ENCODE data around the gene PTPRC.

PTPRC gene

DNA sequence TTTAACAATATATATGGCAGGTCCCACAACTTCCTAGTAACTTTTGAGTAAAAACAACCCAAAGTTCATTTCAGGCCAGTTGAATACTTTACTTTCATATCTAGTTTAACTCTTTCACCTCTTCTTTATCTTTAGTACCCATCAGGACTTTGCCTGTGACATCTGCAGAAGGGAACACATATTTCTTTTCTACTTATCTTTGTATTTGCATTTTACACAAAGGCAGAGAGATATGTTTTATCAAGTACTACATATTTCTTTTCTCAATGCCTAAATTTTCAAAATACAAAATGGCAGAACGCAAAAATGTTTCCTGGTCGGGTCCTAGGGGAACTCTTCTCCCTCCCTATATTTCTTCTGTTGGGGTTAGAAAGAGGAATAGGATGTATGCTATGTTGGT lies 6.8 kb upstream of the PTPRC start:
- TF ChIP-seq, protein P1, sequence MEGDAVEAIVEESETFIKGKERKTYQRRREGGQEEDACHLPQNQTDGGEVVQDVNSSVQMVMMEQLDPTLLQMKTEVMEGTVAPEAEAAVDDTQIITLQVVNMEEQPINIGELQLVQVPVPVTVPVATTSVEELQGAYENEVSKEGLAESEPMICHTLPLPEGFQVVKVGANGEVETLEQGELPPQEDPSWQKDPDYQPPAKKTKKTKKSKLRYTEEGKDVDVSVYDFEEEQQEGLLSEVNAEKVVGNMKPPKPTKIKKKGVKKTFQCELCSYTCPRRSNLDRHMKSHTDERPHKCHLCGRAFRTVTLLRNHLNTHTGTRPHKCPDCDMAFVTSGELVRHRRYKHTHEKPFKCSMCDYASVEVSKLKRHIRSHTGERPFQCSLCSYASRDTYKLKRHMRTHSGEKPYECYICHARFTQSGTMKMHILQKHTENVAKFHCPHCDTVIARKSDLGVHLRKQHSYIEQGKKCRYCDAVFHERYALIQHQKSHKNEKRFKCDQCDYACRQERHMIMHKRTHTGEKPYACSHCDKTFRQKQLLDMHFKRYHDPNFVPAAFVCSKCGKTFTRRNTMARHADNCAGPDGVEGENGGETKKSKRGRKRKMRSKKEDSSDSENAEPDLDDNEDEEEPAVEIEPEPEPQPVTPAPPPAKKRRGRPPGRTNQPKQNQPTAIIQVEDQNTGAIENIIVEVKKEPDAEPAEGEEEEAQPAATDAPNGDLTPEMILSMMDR (conservative IDR thresholded peaks at IDR 0.05) = no peak
- H3K27ac ChIP-seq = no peak overlapping the region

DNA sequence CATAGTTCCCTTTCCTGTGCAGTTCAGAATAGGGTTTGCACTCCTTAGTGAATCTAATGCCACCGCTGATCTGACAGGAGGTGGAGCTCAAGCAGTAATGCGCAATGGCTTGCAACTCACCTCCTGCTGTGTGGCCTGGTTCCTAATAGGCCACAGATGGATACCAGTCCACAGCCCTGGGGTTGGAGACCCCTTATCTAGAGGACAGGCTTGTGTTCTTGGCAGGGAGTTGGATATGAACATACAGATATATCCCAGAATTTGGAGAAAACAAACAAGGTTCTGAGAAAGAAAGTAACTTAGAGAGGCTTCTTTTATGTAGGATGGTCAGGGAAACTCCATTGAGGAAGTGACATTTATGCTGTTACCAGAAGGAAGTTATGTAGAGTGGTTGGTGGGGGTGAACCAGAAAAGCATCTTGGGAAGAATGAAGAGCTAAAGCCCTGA lies 5.1 kb upstream of the PTPRC start:
- TF ChIP-seq, protein P1 (conservative IDR thresholded peaks at IDR 0.05) = no peak
- H3K27ac ChIP-seq = no peak overlapping the region

DNA sequence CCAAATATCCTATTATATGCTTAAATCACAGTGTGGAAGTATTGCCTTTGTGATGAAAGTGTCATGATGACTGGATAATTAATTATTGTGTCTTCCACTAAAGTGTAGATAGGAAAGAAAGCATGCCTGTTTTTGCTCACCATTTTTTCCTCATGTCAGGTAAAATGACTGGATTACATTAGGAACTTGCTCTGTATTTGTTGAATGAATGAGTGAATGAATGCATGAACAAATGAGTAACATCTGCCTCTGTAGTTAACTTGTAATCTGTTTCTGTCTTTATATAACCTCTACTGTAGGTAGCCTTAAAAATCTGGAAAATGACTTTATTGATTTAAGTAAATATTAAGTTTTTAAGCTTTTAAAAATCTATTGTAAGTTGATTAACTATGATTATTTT lies 2.9 kb upstream of the PTPRC start:
- TF ChIP-seq, protein P1 (conservative IDR thresholded peaks at IDR 0.05) = no peak
- no peak overlapping the region for H3K27ac ChIP-seq

DNA sequence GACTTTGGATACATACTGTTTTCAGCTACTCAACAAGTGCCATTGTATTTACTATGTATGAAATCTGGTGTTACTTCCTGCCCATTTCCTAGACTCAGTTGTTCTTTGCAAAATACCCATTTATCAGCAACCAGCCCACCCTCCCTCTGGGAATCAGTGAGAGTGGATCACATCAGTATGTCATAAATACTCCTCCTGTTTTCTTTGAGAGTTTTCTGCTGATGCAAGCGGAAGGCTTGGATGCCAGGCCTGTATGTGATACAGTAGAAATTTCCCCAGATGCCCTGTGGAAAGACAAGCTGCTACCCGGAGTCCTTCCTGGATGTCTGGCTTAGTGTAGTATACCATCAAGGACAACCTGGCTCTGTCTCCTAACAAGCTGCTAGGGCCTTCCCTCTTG lies 2.4 kb upstream of the PTPRC start:
- TF ChIP-seq, protein P1 (conservative IDR thresholded peaks at IDR 0.05) = no peak
- no peak overlapping the region for H3K27ac ChIP-seq

DNA sequence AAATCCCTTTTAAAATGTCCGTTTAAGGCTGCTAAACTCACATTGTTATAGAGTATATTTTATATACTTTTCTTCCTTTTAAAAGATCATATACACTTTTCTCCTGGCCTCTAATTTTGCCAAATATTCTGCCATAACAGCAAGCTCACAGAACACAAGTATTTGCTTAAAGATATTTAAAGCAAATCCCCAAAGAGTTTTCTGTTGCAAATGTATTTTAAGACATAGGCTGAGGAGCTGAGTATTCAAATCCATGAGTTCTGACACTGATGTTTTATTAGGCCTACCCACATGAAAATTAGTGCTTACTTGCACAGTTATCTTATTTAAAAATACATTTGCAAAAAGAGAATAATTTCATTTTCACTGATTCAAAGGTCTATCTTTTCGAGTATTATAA lies 1.7 kb upstream of the PTPRC start:
- TF ChIP-seq, protein P1 (conservative IDR thresholded peaks at IDR 0.05) = no peak
- no peak overlapping the region for H3K27ac ChIP-seq

DNA sequence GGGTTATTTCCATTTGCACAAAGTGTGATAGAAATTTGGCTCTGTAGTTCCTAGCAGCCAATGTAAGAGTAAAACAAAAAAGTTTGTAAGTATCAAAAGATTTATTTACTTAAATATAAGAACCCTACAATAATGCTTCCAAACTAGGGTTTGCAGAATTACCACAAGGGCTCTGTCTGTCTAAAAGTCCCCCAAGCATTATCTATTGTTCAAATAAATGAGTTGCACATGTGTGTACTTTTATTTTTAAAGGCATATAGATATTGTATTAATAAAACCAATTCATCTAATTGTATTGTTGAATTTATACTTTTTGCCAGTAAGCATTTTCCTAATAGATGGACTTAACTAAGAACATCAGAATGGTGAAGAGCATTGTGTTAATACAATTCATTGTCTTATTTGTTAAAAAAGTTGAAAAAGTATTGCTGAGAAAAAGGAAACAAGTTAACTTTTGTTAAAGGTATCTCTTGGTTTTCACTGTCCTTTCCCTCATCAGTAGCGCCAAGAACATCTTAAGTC lies 863 bp upstream of the PTPRC start:
- TF ChIP-seq, protein P1 (conservative IDR thresholded peaks at IDR 0.05) = no peak

DNA sequence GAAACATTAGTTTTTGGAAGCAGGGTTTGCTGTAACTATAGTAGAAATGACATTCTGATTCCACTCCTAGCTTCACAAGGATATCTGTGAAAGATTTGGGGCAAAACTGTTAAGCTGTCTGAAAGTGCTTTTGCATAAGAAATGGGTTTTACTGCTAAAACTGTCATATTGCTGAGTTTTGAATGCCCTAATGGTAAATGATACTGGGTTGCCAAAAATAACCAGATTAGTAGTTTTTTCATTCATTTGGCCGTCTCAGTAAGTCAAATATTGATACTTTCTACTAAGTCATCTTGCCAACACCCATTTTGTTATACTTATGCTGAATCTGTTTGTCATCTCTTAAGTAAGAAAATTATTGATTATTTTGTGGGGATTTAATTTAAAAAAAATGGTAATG lies 399 bp upstream of the PTPRC start:
- H3K27ac ChIP-seq = no peak overlapping the region
- TF ChIP-seq, protein P1 (conservative IDR thresholded peaks at IDR 0.05) = no peak

More for the DNA sequence above, 863 bp upstream of the PTPRC start:
- H3K27ac ChIP-seq = no peak overlapping the region

All from VCaP (cell line).